Common myeloid progenitor, CD34-positive (primary cell): ENCODE data around the gene IGFBP5.

Experiments used
- CTCF ChIA-PET: fragments of 350-600 bp; sonication (Branson Sonifier 250); formaldehyde crosslinking; loops from one replicate; lab custom pipeline; 2021; ENCODE audit warnings: antibody characterized with exemption; lab: Charles Lee
- POLR2A ChIA-PET: fragments of 350-600 bp; sonication (Branson Sonifier 250); formaldehyde crosslinking; loops from one replicate; lab custom pipeline; 2021; ENCODE audit warnings: antibody characterized with exemption; lab: Charles Lee
- DNase-seq, 3 donors: peaks; one replicate each; pipeline versions ENCODE4 v3.0.0 to v3.0.0-alpha.2; 2013
- H3K27ac ChIP-seq, 2 experiments: 1 replicate in 1 of 2; 2 replicates in 1 of 2; pipeline ENCODE4 v1.7.0; 2013; ENCODE audit warnings: inconsistent platforms in 2 of 2, low read length in 2 of 2, mild to moderate bottlenecking in 2 of 2, low read depth in 1 of 2, moderate library complexity in 1 of 2; ENCODE audit not compliant: severe bottlenecking in 2 of 2, insufficient read depth in 1 of 2, poor library complexity in 1 of 2
- H3K27me3 ChIP-seq, 5 experiments: replicated peaks in 2 of 5; 1 replicate in 3 of 5; 2 replicates in 2 of 5; pipeline versions ENCODE4 v1.6.1 to v1.7.0; 2013; ENCODE audit warnings: low read length in 4 of 5, mild to moderate bottlenecking in 2 of 5, moderate library complexity in 2 of 5, inconsistent platforms in 1 of 5; ENCODE audit not compliant: insufficient read depth in 5 of 5, control insufficient read depth in 4 of 5
- H3K36me3 ChIP-seq, 4 experiments: 1 replicate in 2 of 4; 2 replicates in 2 of 4; pipeline versions ENCODE4 v1.6.1 to v1.7.0; 2013; ENCODE audit warnings: low read length in 3 of 4, control low read depth in 1 of 4, mild to moderate bottlenecking in 1 of 4; ENCODE audit not compliant: control insufficient read depth in 4 of 4, insufficient read depth in 4 of 4
- H3K4me1 ChIP-seq, 4 experiments: 1 replicate in 3 of 4; 2 replicates in 1 of 4; pipeline versions ENCODE4 v1.6.1 to v1.7.1; 2013; ENCODE audit warnings: low read length in 3 of 4, mild to moderate bottlenecking in 3 of 4, control low read depth in 1 of 4, inconsistent platforms in 1 of 4, moderate library complexity in 1 of 4; ENCODE audit not compliant: control insufficient read depth in 4 of 4, insufficient read depth in 4 of 4; ENCODE audit errors: control extremely low read depth in 1 of 4
- H3K4me3 ChIP-seq, 7 experiments: 1 replicate in 4 of 7; 2 replicates in 3 of 7; pipeline versions ENCODE4 v1.5.1 to v1.7.0; 2013; ENCODE audit warnings: mild to moderate bottlenecking in 7 of 7, low read length in 6 of 7, moderate library complexity in 6 of 7, inconsistent platforms in 2 of 7, low read depth in 2 of 7, control low read depth in 1 of 7; ENCODE audit not compliant: insufficient read depth in 4 of 7, control insufficient read depth in 1 of 7; ENCODE audit errors: extremely low read depth in 1 of 7
- H3K9me3 ChIP-seq, 5 experiments: 1 replicate in 4 of 5; 2 replicates in 1 of 5; pipeline versions ENCODE4 v1.6.1 to v1.7.1; 2013; ENCODE audit warnings: low read length in 4 of 5, mild to moderate bottlenecking in 2 of 5, inconsistent platforms in 1 of 5, low read depth in 1 of 5, moderate library complexity in 1 of 5; ENCODE audit not compliant: control insufficient read depth in 4 of 5, insufficient read depth in 2 of 5; ENCODE audit errors: control extremely low read depth in 1 of 5
- WGBS: methylation state at CpG from one replicate; pipeline ENCODE4 v1.1.5; 2013; ENCODE audit not compliant: insufficient coverage; 5-methylcytosine and 5-hydroxymethylcytosine counted together

Gene IGFBP5

DNA sequence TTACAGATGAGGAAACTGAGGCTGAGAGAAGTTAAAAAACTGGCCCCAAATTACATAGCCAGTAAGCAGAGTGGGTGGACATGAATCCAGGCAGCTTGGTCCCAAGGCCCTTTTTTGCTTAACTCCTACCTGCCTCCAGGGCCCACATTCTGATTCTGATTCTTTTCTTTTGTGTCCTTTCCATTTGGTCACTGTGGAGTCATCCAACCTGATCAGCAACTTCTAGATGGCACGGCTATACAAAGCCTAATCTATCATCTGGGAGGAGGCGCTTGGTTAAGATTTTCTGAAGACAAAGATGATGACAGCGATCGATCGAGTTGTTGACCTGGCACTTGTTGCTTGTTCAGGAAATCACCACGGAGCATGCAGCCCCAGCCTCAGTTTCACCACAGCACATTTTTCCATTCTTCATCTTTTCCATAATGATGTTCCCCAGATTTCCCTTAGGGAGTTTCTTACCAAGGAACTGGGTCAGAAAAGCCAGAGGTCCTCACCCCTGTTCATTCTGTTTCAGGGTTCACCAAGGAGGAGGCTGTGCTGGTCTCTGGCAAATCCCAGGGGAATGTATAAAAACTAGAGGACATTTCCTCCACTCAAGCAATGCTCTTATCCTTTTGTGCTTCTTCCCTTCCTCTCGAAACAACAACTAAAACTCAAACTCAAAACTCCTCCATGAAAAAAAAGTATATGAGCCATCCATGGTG, 69.0 kb downstream of the IGFBP5 start:
- CTCF ChIA-PET: no interaction called here
- 95% methylated on average over 6 of the region's 7 CpGs for WGBS
- H3K27me3 ChIP-seq: peaks cover 0 to 5% (median 4%) of the 10 kb centered on the region in 5 experiments

DNA sequence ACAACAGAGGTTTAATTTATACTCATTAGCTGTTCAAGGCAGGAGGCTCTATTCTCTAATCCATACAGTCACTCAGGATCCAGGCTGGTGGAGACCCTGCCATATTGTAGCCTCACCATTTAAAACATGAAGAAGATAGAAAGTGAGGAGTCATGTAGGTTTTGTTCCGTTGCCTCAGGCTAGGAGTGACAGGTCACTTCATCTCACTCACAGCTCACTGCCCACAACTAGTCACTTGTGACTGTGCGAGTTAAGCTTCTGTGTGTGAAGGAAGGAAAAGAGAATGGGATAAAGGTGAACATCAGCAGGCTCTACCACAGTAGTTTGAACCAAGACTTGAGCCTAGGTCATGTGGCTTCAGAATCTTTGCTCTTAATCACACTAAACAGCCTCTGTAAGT, 71.1 kb downstream of the IGFBP5 start:
- ChIA-PET CTCF (no interaction called here), POLR2A (no interaction called here)
- WGBS: no CpG with 5 or more reads among the region's 2 CpGs
- Histone ChIP-seq H3K4me3 (no peak overlapping the region), H3K4me1 (peaks cover 0 to 8% (median 3%) of the 10 kb centered on the region in 4 experiments), H3K36me3 (no peaks in the 10 kb centered on the region), H3K27ac (no peak overlapping the region), H3K9me3 (peaks cover 0 to 4% (median 0%) of the 10 kb centered on the region in 5 experiments), H3K27me3 (peaks cover 0 to 3% (median 2%) of the 10 kb centered on the region in 5 experiments)
- DNase-seq: no peak

More for the DNA sequence above, 69.0 kb downstream of the IGFBP5 start:
- peaks cover 0 to 4% (median 0%) of the 10 kb centered on the region in 5 experiments for H3K9me3 ChIP-seq
- H3K4me1 ChIP-seq: no peaks in the 10 kb centered on the region
- no peaks in the 10 kb centered on the region for H3K36me3 ChIP-seq
- POLR2A ChIA-PET: no interaction called here
- no peak overlapping the region for H3K27ac ChIP-seq
- no peak overlapping the region for H3K4me3 ChIP-seq
- no peak for DNase-seq

DNA sequence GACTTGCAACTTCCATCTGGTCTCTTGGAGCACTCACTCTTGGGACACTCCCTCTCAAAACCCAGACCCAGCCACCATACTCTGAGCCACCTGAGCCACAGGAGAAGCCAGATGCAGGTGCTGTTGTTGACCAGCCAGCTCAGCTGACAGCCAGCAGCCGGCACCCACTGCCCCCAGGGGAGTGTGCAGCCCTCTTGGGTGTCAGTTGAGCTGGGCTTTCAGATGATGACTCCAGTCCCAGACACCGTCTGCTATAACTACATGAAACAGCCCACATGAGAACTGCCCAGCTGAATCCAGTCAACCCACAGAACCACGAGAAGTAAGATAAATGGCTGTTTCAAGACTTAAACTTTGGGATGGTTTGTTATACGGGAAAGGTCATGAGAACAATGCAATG, 72.8 kb downstream of the IGFBP5 start:
- Histone ChIP-seq H3K27ac (no peak overlapping the region), H3K4me1 (peaks cover 0 to 14% (median 3%) of the 10 kb centered on the region in 4 experiments), H3K27me3 (peaks cover 0 to 2% (median 0%) of the 10 kb centered on the region in 5 experiments), H3K36me3 (no peaks in the 10 kb centered on the region), H3K9me3 (peaks cover 0 to 4% (median 0%) of the 10 kb centered on the region in 5 experiments), H3K4me3 (no peak overlapping the region)
- 80% methylated on average over 2 of the region's 4 CpGs for WGBS
- no peak for DNase-seq
- ChIA-PET CTCF (no interaction called here), POLR2A (no interaction called here)
